Activated gamma-delta T cell (primary cell): ENCODE results near the gene SMCP.

Source experiments
- DNase-seq: peaks from one replicate; lab custom pipeline; 2025; lab: John Stamatoyannopoulos, UW
- total RNA-seq, 2 donors: gene quantifications; one replicate each; lab custom pipeline; 2026; lab: John Stamatoyannopoulos, UW

The SMCP gene, protein sequence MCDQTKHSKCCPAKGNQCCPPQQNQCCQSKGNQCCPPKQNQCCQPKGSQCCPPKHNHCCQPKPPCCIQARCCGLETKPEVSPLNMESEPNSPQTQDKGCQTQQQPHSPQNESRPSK
- total RNA-seq, result 0 to 0.05 reads per million in 2 donors

GRCh38 chr1:152878042-152878441 is at the start of gene SMCP:
TSS of gene SMCP (plus strand) at chr1:152878322. CDS start at chr1:152884423, 6,101 bp downstream.
- DNase-seq, result no peak

DNA sequence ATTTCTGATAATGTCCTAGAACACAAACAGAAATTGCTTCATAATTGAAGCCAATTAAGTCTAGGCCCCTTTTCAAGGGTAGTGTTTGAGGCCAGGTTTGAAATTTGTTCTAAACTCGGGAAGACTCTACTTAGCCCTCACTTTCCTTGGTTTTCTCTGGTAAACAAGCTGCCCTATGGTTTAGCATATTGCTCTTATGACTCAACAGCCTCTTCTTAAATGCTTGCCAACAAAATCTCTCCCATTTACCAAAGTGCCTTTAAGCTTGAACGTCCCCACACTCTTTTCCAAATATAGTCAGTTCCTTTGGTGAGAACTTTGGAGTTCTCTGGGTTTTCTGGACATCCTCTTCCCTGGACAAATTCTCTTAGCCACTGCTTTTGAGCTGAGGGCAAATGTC is 41.3 kb upstream of the SMCP start:
- no peak for DNase-seq

- no peak for DNase-seq
Measured at GRCh38 chr1:152842556-152842955, 35.6 kb upstream of the SMCP start, which contains the start of gene LCE6A. TSS of gene LCE6A (plus strand) at chr1:152842856. CDS start at chr1:152843521, 665 bp downstream.

DNA sequence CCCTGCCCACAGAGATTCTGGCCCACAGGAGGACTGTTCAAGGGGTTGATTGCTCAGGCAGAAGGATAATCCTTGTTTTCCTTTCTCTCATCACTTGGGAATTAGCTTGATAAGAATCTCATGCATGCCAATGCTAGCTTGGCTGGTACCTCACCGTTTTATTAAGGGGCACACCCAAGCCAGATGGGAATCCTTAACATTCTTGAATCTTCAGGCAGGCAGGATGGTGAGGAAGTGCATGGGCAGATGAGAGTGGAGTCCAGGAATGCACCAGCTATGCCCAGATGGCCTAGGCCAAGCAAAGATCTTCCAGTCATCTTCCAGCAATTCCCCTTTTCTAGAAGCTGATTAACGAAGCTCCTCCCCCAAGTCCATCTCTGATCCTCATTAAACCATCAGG is 22.5 kb upstream of the SMCP start:
- DNase-seq, result no peak

DNA sequence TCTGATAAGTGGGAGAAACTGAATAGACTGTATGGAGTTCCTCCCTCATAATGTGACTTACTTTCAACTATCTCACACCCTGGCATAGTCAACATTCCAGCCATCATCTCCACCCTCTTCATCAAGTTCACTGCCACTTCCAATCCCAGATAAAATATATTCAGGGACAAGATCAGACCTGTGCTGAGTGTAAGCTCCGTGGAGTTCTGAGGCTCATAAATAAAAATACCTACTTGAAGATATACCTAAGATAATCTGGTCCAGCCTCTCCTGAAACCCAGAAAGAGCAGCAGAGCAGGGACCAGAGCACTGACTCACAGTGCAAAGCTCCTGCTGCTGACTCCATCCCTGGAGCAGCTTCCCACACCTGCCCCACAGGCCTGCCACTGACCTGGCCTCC is 20.1 kb upstream of the SMCP start:
- no peak for DNase-seq

DNA sequence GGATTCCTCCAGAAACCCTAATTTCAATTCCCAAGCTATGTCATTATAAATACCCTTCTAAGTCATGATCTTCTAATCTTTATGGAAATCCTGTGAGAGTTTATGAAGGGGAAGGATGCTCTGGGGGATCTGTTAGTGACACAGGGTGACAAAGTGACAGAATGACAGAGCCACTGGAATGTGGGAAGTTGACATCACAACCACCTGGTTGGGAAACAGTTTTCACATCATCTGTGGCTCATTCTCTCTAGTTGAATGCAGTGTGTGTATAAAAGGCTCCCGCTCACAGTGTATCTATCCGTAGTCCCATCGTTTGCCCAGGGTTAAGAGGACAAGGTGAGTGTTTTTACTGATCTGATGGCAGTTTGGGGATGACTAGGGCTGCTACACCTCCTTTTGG is 18.4 kb upstream of the SMCP start, which contains the start of gene LCE7A:
TSS of gene LCE7A (plus strand) at position 301 of the 400 bp plus-strand sequence. CDS start 702 bp downstream, outside the sequence.
- DNase-seq, result no peak

DNA sequence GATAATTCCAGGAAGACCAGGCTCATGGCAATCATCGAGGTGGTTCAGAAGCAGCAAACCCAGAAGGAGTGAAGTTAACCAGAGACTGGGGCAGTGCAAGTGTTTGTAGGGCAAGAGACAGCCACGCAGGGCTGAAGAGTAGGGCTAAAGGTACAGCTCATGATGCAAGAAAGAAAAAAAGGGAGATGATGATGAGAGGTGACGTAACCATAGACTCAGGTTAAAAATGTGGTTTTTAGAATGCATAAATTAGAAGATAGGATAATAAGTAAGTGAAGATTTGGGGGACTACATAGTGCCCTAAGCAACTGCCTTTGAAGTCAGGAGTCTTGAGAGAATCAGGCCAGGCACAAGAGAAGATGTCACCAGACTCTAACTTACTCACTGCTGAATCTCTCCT is 18.0 kb upstream of the SMCP start:
- DNase-seq, result no peak

- no peak for DNase-seq
Measured at GRCh38 chr1:152861374-152861773, 16.7 kb upstream of the SMCP start.

GRCh38 chr1:152864443-152864842 is 13.7 kb upstream of the SMCP start:
- DNase-seq, result no peak

GRCh38 chr1:152866321-152866720 is 11.8 kb upstream of the SMCP start:
- DNase-seq, result no peak

DNA sequence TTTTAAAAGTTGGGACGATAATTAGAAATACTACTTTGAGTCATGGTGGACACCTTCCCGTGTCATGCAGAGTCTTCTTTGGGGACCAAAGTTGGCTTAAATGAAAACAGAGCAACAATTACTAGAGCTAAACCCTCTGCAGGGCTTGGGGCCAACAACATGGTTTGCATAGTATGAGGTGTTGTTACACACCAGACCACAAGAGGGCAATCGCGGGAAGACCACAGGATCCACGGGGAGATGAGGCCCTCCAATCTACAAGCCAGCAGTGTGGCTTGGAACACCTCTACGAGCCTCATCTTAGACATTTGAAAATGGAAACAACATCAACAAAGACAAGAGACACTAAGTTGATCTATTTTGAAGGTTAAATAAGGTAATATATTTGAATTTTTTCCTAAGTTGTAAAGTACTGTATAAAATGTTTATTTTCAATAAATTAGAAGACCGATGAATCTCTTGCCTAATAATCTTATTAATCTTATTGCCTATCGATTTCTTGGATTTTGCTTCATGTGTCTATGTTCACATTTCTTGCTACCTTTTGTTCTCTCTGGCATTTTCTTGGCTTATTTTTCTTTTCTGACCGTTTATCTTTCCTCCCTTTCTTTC is 8.2 kb upstream of the SMCP start:
- no peak for DNase-seq

DNA sequence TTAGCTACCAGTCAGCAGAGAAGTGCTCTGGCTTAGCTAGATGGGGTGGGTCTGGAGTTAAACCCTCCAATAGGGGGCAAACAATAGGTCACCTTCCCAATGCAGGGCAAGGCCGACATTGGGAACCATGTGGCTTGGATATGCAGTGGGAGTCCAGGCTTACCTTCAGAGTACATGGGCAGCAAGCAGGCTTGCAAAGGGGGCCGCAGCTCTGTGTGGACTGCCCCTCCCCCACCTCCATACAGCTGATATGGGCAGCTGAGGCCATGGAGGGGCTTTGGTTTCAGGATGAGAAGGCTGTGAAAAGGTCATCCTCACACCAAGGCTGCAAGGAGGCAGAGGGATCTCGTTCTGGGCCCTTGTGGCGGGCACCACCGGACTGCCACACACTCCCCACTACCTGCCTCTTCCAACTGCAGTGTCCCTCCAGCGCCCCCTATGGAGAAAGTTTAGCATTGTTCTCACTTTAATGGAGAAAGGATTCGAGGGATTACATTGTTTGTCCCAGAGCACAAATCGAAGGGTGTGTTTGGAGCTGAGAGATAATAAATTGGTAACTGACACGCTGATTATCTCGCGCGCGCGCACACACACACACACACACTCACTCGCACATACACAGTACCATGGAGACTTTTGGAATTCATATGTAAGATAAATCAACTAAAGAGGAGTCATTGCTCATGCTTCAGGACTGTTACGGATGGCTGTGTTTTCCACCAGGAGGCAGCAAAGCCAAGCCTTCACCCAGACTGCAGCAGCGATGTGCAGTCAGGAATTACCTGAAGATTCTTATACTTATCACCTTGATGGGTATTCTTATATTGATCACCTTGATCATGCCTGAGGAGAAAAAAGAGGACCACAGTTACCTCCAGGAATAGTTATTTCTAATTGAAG is 7.0 kb upstream of the SMCP start:
- DNase-seq, result no peak

DNA sequence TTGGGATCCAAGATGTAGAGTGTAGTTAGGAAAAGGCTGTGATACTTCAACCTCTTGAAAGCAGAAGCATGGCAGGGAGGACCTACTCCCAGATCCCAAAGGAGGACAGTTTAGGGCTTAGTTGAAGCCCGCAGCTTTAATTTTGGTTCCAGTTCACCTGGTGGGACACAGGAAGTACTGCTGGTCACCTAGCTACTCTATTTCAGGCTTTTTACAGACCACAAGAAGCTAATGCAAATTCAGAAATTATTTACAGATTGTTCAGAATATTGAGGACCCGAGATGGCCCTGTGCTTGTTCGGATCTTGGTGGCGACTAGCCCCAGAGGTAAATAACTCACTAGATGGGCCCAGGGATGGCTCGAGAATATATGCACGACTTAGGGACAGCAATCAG is 6.4 kb upstream of the SMCP start:
- no peak for DNase-seq

GRCh38 chr1:152873495-152873894 is 4.6 kb upstream of the SMCP start:
- no peak for DNase-seq

DNA sequence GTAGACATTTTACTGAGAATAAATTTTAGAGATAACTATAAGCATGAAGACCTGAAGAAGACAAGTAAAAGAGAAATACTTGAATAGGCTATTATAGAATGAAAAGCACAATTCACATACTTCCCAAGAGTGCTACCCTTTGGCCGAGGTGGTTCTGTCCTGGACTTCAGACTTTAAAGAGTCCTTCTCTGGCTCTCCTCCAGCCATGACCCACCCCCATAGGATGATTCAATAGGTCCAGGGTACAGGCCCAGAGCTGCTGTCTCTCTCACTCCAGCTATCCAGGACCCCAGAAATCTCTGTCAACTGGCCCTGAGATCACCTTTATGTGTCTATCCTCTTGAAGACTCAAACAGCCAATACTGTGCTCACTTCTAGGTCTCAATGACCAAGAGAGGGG is 1.3 kb upstream of the SMCP start:
- no peak for DNase-seq

GRCh38 chr1:152879559-152880198 is 1.6 kb downstream of the SMCP start:
- no peak for DNase-seq

GRCh38 chr1:152880316-152880715 is 2.2 kb downstream of the SMCP start:
- no peak for DNase-seq

DNA sequence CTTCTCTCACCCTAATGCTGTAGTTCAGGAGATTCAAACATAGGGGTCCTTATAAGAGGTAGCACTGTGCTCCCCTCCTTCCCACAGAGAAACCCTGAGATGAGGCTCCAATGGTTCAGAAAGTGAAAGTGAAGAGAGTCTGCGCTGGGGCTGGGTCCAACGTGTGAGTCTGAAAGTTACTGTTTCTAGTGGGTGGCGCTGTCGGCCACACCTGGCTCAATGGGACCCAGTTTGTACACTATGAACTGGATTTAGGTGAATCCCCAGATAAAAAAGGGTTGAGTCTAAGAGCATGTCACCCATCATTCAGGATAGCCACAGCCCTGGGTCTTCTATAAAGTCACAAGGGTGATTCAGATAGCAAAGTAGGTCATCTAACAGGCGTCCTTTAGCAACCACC is 2.8 kb downstream of the SMCP start:
- no peak for DNase-seq

GRCh38 chr1:152884085-152884484 is 6.0 kb downstream of the SMCP start:
- DNase-seq, result no peak

DNA sequence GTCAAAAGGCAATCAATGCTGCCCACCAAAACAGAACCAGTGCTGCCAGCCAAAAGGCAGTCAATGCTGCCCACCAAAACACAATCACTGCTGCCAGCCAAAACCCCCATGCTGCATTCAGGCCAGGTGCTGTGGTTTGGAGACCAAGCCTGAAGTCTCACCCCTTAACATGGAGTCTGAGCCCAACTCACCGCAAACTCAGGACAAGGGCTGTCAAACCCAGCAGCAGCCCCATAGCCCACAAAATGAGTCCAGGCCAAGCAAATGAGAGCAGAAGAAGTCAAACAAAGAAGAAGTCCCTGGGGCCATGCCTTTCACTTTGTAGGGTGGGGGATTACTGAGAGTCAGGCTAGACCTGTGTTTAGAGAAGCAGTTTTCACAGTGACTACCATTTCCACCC is 6.4 kb downstream of the SMCP start:
- no peak for DNase-seq

DNA sequence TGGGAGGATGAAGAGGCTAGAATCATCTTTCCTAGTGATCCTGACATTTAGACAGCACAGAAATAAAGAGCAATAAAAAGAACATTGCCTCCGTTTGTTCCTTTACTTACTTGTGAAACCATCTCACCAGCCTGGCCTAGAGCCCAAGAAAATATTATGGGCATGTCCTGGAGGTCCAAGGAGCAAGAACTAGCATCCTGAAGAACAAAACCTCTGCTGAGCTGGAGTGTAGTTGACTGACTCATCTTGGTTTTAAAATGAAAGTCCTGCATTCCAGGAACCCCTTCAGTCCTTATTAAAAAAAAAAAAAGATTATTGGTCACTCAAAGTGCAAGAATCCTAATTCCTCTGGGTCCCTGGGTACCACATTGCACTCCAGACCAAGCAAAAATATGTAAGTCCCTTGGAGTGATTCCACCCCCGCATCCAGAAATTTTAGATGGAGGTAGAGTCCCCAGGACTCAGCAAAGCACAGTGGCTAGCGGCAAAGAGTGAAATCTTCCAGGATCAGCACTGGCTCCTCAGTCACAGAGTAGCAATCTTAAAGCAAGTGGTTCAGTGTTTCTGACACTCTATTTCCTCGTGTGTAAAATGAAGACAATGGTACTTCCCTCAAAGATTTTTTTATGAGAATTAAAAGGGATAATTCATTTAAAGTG is 7.0 kb downstream of the SMCP start:
- DNase-seq, result no peak

DNA sequence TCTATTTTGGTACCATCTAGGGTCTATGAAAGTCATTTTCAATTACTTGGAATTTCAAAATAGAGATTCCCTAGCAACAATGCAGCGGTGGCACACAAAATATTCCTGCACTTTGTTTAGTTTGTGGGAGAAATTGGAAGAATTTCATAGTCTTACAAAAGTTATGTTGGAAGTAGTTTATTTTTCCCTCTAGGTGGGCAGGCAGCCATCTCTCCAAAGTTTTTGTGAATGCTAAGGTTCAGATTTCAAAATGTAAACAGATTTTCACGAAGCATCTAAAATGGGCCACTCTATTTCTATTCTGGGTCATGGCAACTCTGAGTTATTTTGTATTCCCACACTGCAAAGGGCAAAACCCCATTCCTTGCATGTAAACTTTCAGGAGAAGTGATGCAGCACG is 8.0 kb downstream of the SMCP start:
- no peak for DNase-seq
